ENCODE data around the gene WNK1.
"Not testable (repeated sequence)": the region's sequence is repeated elsewhere in the genome, so short reads cannot be mapped to it uniquely, and the experiment has no call there.

WNK1 gene

GRCh38 chr12:777550-778047 lies 25.2 kb downstream of the WNK1 start:
- FAIRE-seq = peak; percentile 33
- no peak for DNase-seq (ENCODE audit: insufficient read length, low spot score)

DNA sequence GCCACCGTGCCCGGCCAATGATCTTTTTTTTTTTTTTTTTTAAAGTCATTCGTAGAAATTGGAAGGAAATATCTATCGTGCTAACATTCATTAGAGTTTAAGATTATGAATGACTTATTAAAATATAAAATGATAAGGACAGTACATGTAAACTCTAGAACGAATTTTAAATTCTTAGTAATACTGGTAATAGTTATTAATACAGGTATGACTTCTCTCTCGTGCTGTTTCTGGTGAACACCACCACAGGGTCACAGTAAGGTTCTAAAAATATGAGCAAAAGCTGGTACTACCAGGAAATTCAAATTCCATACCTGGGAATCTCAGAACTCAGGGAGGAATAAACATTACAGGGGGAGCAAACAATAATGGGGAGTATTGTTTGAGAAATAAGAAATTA lies 26.2 kb downstream of the WNK1 start:
- no peak for FAIRE-seq
- no peak for DNase-seq (ENCODE audit: insufficient read length, low spot score)

DNA sequence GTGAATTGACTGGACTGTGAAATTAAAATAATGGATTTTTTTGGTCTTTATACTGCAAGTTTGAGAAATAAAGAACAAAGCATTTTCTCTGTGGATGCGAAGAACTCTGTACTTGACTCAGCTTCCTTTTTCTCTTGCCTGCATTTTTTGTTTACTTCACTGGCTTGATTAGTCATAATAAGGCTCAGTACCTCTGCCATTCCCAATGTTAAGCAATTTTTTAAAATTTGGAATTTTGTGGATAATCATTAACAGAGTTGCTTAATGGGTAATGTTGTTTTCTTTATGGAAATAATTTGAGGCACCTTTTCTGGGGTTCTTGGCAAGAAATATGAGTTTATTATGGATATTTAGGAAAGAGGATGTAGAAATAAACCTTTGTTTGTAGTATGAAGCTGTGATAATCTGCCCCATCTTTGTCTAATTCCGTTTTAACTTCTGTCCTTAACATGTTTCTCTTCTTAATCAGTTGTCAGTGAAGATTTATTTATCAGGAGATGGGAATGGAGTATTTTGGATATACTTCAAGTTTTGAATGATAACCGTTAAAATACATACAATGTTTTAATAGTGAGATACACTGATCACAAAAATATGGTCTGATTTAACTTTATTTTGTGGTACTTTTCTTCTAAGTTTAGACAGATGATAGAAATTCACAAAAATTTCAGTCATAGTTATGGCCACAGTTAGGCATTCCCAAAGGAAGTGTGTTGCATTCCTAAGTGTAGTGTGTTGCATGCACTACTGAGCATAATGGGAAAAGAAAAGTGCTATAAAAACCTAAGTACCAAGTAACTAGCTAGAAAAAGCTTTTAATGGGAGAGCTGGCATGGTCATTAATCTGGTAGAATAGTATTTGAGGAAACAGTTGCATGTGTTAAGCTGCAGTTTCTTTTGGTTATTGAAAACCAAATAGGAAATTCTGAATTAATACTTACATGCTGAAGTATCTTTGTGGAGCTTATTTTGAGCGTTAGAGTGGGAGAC lies 27.7 kb downstream of the WNK1 start:
- peak; percentile 31 for FAIRE-seq
- no peak for DNase-seq (ENCODE audit: insufficient read length, low spot score)

- FAIRE-seq (peak; percentile 61), DNase-seq (ENCODE audit: insufficient read length, low spot score) (no peak)
Observed at GRCh38 chr12:780750-781379, 28.5 kb downstream of the WNK1 start.

- FAIRE-seq = peak; percentile 55
- no peak for DNase-seq (ENCODE audit: insufficient read length, low spot score)
Observed at GRCh38 chr12:785706-786105, 33.3 kb downstream of the WNK1 start.

GRCh38 chr12:788288-788687 lies 35.9 kb downstream of the WNK1 start:
- FAIRE-seq (no peak), DNase-seq (ENCODE audit: insufficient read length, low spot score) (no peak)

DNA sequence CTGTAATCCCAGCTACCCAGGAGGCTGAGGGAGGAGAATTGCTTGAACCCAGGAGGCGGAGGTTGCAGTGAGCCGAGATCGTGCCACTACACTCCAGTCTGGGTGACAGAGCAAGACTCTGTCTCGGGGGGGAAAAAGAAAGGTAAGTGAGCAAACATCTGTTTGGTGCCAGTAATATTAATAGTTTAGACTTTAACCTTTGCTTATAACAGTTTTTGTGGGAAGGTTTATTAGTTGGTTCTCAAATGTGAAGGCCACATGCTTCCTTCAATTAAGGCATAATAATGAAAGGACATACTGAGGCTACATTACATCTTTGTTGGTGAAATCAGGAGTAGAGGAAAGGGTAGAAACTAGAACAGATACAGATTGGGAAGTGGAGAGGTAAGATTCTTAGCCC lies 36.4 kb downstream of the WNK1 start:
- not testable (repeated sequence) for DNase-seq (ENCODE audit: insufficient read length, low spot score); FAIRE-seq

DNA sequence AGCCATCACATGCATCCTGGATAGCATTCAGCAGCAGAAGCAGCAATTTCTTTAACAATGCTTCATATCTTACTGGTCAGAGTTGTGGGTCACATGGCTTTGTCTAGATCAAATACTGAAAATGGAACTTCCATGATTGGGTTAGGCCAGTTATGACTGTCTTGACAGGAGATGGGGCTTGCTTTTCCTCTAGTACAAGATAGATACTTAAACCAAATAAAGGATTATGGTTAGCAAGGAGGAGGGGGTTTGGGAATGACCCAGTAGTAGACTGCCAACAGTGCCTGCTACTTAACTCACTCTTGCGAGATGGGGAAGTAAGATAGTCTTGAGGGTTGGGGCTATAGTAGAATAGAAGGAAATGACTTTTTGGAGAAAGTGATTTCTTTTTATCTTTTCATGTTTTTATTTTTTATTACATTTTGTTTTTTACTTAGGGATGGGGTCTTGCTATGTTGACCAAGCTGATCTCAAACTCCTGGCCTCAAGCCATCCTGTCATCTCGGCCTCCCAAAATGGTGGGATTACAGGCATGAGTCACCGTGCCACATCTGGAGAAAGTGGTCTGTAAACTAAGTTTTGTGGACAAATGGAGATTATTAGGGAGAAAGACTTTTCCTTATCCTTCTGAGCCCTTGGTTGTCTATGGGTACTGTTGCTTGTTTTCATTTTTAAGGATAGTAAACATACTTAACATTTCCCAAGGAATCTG lies 37.6 kb downstream of the WNK1 start:
- peak; percentile 58 for FAIRE-seq

GRCh38 chr12:790608-791007 lies 38.2 kb downstream of the WNK1 start:
- FAIRE-seq = peak; percentile 84

More for the DNA sequence above, 37.6 kb downstream of the WNK1 start:
- DNase-seq (ENCODE audit: insufficient read length, low spot score) = no peak

DNA sequence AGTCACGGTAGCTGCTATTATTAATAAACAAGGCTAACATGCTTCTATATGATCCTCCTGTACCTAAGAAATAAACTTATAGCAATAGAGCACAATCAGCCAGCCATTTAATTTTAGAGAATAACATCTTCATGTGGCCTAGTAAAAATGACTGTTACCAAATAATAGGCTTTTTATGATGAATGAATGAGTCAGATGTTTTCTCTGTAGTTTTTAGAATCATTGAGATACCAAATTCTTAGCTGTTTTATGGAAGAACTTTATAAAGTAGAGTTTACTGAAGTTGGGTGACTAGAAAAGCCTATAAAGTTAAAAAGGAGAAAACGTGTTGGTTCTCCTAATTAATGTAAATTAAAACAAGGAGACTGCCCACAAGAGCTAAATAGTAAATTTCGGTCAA lies 40.7 kb downstream of the WNK1 start:
- DNase-seq (ENCODE audit: insufficient read length, low spot score) = no peak
- FAIRE-seq = no peak

More at GRCh38 chr12:790608-791007, 38.2 kb downstream of the WNK1 start:
- no peak for DNase-seq (ENCODE audit: insufficient read length, low spot score)

DNA sequence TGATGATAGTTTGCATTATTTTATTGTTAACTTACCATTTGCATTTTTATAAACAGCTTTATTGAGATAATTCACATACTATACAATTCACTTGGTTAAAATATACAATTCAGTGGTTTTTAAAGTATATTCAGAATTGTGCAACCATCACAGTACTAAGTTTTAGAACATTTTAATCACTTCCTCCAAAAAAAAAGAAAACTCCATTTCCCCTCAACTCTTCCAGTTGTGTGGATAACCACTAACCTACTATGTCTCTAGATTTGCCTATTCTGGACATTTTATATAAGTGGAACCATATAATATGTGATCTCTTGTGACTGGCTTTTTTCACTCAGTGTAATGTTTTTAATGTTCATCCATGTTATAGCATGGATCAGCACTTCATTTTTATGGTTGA lies 41.3 kb downstream of the WNK1 start:
- no peak for FAIRE-seq

DNA sequence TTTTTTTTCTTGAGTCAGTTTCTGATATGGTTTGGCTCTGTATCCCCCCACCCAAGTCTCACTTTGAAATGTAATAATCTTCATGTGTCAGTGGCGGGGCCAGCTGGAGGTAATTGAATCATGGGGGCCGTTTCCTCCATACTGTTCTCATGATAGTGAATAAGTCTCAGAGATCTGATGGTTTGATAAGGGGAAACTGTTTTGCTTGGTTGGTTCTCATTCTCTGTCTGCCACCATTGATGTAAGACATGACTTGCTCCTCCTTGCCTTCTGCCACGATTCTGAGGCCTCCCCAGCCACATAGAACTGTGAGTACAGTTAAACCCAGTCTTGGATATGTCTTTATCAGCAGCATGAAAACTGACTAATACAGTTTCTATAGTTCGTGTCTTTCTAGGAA lies 42.9 kb downstream of the WNK1 start:
- DNase-seq (ENCODE audit: insufficient read length, low spot score) = no peak
- FAIRE-seq = peak; percentile 86

More for the DNA sequence above, 41.3 kb downstream of the WNK1 start:
- DNase-seq (ENCODE audit: insufficient read length, low spot score) = no peak

- no peak for FAIRE-seq
- no peak for DNase-seq (ENCODE audit: insufficient read length, low spot score)
Observed at GRCh38 chr12:800401-800800, 48.0 kb downstream of the WNK1 start.

- DNase-seq (ENCODE audit: insufficient read length, low spot score) (no peak), FAIRE-seq (peak; percentile 75)
Observed at GRCh38 chr12:802242-803120, 50.1 kb downstream of the WNK1 start.

- peak; percentile 85 for FAIRE-seq
- DNase-seq (ENCODE audit: insufficient read length, low spot score) = no peak
Observed at GRCh38 chr12:805022-805632, 52.7 kb downstream of the WNK1 start.

DNA sequence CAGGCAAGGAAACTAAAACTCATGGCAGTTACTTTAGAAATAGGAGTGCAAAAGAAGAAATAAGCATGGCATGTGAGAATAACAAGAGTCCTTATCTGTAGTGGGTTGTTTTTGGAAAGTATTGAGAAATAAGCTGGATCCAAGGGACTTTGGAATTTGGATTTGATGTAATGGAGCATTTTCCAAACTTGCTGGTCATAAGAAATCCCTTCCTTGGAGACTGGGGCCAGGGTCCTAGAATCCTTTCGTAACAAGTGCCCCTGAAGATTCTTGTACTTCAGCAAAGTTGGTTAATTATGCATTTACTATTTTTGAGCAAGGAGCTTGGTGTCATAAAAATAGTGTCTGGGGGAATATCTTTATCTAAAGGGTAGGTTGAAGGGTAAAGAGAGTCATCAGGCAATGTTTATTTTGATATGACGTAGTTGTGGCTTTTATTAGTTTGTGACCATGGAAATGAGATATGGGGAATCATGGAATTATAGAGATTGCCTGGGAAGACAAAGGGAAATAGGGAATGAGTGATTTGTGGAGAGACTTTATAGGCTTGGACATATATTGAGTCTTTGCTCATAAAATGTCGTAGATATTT lies 53.9 kb downstream of the WNK1 start:
- DNase-seq (ENCODE audit: insufficient read length, low spot score) (no peak), FAIRE-seq (peak; percentile 63)

DNA sequence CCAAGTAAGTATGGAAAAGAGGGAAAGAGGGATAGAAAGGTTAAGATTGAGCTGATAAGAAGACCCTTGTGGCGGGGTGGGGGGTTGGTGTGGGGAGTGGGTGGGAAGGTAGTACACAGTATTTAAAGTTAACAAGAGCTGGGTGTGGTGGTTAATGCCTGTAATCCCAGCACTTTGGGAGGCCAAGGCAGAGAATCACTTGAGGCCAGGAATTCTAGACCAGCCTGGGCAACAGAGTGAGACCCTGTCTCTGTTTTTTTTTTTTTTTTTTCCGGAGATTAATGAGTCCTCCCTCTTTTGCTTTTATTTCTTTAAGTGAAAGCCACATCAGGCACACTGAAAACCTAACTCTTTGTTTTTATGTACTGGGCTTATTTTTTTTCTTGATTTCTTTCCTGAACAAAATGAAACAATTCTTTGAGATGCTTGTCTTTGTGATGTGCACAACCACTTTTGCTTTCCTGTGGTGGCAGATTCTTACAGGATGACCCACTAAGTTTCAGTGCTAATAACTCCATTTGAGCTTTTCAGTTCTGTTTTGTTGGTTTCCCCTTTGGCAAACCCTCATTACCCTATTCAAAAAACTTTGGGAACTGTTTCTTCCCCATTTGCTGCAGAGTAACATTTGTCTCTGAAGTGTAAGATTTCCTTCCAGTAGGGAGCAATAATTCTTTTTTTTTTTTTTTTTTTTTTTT lies 54.8 kb downstream of the WNK1 start:
- FAIRE-seq (peak; percentile 90), DNase-seq (ENCODE audit: insufficient read length, low spot score) (peak; percentile 22)

GRCh38 chr12:810116-810515 lies 57.7 kb downstream of the WNK1 start:
- FAIRE-seq = no peak
- DNase-seq (ENCODE audit: insufficient read length, low spot score) = no peak

Data from GM19239 (cell line).